PC-9 (cell line): ENCODE data around the gene ZNF804A.

Experiments used
- EZH2 ChIP-seq: fragments of 200-600 bp; sonication (generic); IDR thresholded peaks from 2 replicates; pipeline ENCODE4 v1.8.0; 2017; ENCODE audit warnings: antibody characterized with exemption, low read depth
- TF ChIP-seq, protein P1 (sequence below): fragments of 200-600 bp; sonication (generic); conservative IDR thresholded peaks from 2 replicates; pipeline ENCODE4 v1.6.1; 2017; ENCODE audit warnings: mixed run types, antibody characterized with exemption, mild to moderate bottlenecking, moderate library complexity

DNA sequence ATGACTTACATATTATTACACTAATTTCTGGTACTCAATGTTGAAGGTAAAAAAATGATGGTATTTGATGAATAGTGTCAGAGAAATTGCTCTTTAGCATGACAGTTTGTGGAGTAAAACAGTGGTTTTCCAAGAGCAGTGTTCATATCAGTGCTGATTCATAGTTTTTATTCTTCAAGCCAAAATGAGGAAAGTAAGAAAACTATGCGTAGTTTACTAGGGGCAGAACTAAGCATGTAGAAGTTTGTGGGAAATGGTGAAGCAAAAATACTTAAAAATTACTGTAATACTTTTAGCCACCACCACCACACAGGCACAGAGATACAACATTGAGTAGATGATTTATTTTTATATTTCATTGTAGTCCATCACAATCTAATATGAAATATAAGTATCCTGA is 137.3 kb downstream of the ZNF804A start:
- TF ChIP-seq, protein P1, sequence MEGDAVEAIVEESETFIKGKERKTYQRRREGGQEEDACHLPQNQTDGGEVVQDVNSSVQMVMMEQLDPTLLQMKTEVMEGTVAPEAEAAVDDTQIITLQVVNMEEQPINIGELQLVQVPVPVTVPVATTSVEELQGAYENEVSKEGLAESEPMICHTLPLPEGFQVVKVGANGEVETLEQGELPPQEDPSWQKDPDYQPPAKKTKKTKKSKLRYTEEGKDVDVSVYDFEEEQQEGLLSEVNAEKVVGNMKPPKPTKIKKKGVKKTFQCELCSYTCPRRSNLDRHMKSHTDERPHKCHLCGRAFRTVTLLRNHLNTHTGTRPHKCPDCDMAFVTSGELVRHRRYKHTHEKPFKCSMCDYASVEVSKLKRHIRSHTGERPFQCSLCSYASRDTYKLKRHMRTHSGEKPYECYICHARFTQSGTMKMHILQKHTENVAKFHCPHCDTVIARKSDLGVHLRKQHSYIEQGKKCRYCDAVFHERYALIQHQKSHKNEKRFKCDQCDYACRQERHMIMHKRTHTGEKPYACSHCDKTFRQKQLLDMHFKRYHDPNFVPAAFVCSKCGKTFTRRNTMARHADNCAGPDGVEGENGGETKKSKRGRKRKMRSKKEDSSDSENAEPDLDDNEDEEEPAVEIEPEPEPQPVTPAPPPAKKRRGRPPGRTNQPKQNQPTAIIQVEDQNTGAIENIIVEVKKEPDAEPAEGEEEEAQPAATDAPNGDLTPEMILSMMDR, result no peak
- TF ChIP-seq EZH2, result no peak
